GM10248 (cell line): ENCODE measurements around the gene SDK2.
"Not testable (repeated sequence)": the region's sequence is repeated elsewhere in the genome, so short reads cannot be mapped to it uniquely, and the experiment has no call there.

ENCODE experiments used
- CTCF ChIA-PET: fragments of 300-600 bp; sonication (Branson Sonifier 250); formaldehyde crosslinking; extraction: SDS; loops from one replicate; lab custom pipeline; 2021; ENCODE audit warnings: antibody characterized with exemption; lab: Yijun Ruan, JAX
- POLR2A ChIA-PET: fragments of 350-650 bp; sonication (Branson Sonifier 250); formaldehyde crosslinking; extraction: SDS; loops from one replicate; lab custom pipeline; 2020; ENCODE audit warnings: antibody characterized with exemption; lab: Yijun Ruan, JAX
- DNase-seq: peaks from one replicate; pipeline ENCODE4 v3.0.0; 2012; ENCODE audit errors: extremely low spot score
- CTCF ChIP-seq: IDR thresholded peaks from 2 replicates; pipeline ENCODE4 v1.5.1; 2012; ENCODE audit warnings: mild to moderate bottlenecking, low read depth; ENCODE audit errors: extremely low read depth, missing control alignments, control extremely low read depth

Gene SDK2

DNA sequence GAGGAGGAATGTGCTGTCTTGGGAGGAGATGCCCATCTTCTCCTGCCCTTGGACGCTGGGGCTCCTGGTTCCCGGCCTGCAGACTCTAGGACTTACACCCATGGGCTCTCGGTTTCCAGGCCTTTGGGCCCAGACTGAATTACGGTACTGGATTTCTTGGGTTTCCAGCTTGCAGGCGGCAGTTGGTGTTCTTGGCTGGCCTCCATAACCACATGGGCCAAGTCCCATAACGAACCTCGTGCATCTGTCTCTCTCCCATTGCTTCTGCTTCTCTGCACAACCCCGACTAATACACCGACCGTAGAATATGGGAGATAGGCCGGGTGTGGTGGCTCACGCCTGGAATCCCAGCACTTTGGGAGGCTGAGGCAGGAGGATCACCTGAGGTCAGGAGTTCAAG lies 162.6 kb downstream of the SDK2 start:
- no peak for DNase-seq
- no peak for TF ChIP-seq CTCF
- ChIA-PET CTCF (no interaction called here), POLR2A (no interaction called here)

DNA sequence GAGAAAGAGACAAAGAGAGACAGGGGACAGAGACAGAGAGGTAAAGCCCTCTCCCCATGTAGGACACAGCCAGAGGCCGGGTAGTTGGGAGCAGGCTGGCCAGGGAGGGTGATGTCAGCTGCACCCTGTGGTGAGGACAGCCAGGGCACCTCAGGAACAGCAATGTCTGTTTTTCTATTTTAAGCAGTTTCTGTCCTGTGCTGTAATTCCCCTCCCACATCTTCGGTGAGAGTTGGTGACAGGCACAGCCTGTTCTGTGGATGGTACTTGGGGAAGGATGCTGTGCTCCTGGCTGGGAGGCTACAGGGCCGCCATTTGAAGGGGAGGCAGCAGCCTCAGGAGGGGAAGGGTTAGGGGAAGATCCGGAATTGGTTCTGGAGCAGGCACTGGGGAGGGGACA lies 163.5 kb downstream of the SDK2 start:
- CTCF ChIA-PET = interaction anchor here (1.3 kb wide), 1 partner anchor 9 kb away, joined by 5 read pairs; no protein-coding TSS in a partner anchor
- POLR2A ChIA-PET = no interaction called here

DNA sequence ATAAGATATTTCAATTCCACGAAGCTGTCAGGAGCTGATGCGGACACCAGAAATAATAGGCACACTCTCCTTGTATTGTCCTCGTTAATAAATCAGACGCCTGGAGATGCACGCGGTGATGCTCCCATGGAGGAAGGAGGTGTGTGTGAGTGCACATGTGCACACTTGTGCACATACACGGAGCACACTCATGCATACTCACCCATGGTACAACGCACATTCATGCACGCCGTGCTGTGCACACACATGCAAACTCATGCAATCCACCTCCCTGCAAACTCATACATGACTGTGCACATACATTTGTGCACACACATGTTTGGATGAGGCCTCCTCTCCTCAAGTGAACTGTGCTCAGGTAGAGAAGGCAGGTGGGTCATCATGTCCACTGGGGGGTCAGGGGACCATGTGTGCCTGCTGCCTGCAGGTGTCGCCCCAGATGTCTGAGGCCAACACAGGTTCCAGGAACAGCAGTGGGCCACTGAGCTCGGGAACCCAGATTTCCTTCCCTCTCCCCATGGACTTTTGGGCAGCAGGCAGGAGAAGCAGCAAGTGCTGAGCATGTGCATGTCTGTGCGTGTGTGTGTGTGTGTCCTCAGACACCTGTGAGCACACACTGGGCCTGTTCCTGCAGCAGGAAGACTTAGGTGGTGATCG lies 165.3 kb downstream of the SDK2 start:
- CTCF ChIA-PET = no interaction called here
- no peak for TF ChIP-seq CTCF
- DNase-seq = no peak
- POLR2A ChIA-PET = no interaction called here

More for the DNA sequence above, 163.5 kb downstream of the SDK2 start:
- TF ChIP-seq CTCF = no peak
- no peak for DNase-seq

DNA sequence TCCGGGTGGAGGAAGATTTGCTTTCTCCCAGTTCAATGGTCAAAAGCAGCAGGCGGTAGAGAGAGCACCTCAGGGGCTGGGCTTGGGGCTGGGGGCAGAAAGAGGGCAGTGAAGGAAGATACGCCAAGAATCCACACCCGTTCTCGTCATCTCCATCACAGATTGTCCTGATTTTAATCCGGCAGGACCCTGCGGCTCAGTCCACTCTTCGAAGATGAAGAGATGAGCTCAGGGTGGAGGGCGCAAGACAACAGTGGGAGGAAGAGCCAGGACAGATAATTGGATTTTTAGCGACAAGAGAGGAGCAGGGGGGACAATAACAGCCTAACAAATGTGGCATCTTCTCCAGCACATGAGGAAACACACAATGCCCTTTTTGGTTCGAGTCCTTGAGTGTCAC lies 165.9 kb downstream of the SDK2 start:
- CTCF ChIA-PET = no interaction called here
- no peak for DNase-seq
- POLR2A ChIA-PET = no interaction called here
- TF ChIP-seq CTCF = no peak

DNA sequence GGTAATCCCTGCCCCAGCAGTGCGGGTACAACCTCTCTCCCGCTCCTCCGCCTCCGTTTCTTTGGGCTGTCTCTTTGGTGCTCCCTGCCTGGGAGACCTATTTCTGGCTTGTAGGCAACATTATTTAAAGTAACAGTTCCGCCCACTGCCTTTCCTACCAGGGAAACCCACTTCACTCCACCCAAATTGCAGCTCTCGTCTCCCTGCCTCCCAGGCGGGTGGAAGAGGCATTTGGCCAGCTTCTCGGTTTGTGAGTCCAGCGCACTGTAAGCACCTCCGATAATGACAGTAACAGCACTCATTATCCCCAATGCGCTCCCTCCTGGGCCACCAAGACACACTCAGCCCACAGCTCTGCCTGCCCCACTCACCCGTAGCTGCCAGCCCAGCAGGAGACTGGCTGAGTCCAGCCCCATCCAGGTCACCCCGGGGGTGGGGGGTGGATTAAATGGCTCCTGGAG lies 167.3 kb downstream of the SDK2 start:
- ChIA-PET CTCF (no interaction called here), POLR2A (no interaction called here)
- no peak for TF ChIP-seq CTCF
- no peak for DNase-seq

DNA sequence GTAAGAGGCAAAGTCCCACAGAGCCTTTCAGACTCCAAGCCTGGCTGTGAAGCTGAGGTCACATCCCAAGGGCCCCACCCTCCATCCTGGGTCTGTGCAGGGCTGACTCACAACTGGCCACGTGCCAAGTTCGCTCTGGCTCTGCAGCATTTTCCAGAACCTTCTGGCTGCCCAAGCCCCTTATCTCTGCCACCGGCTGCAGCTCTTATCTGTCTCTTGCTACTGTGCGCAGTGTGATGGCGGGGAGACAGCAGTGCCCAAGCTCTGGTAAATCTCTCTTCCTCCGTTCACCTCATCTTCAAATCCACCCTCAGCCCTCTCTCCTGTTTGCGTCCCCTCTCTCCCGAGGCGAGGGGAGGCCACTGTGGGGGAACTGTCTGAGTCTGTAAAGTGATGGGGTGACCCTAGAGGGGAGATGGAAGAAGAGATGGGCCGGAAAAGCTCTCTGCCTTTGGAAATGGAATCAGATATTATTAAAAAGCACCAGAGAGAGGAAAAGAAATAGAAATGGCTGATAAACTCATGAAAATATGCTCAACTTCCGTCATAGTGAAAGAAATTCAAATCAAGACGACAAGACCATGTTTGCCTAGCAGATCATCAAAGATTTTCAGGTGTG lies 169.8 kb downstream of the SDK2 start:
- ChIA-PET CTCF (interaction anchor here (1.3 kb wide), 1 partner anchor 15 kb away, joined by 3 read pairs; no protein-coding TSS in a partner anchor), POLR2A (no interaction called here)
- no peak for TF ChIP-seq CTCF
- no peak for DNase-seq

DNA sequence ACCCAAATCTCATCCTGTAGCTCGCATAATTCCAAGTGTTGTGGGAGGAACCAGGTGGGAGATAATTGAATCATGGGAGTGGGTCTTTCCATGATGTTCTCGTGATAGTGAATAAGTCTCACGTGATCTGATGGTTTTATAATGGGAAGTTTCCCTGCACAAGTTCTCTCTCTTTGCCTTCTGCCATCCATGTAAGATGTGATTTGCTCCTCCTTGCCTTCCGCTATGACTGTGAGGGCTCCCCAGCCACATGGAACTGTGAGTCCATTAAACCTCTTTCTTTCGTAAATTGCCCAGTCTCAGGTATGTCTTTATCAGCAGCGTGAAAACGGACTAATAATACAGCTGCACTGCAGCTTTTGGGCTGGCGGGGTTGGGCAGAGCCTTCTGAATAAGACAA lies 171.5 kb downstream of the SDK2 start:
- POLR2A ChIA-PET, DNase-seq, CTCF ChIA-PET: not testable (repeated sequence)
